ENCODE results near the gene ZFYVE9. TPM values are rescaled to one million over a fixed set of nuclear protein-coding genes. Genes with fewer than 3 reads are reported as not detected.

The ZFYVE9 gene
- total RNA-seq, 1 donor from 2014 or later, result 18.7 TPM

DNA sequence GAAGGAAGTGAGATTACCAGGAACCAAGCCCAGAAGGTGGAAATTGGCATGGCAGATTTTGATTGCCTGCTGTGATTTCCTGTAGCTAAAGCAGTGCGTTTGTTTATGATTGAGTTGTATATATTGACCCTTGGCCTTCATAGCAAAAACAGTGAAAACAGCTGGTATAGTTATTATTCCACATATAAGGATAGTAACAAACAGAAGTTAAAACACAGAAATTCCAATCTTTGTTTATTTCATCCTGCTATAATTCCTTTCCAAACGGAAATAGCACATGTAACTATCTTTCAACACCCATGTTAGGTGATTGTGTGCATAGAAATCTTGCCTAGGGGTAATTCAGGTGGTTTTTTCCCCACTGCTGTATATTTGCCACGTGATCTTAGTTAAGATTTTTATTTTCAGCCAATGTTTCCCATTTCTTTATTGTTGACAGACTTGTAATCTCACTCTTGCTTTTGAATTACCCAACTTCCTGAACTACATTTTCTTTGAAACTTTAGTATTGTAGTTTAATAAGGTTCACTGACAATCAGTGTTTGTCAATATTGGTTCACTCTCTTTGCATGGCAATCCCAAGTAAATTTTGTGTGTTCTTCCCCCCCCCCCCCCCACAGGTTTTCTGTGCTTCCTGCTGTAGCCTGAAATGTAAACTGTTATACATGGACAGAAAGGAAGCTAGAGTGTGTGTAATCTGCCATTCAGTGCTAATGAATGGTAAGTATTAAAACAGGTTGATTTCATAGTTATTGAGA is 121.4 kb downstream of the ZFYVE9 start:
- H3K4me3 ChIP-seq, result no peak overlapping the region
- peaks cover 10% of the 10 kb centered on the region for H3K4me1 ChIP-seq
- DNase-seq (no peak), ATAC-seq (no peak)
- intact Hi-C loops (cut with DNase I), result no loop called here
- H3K27ac ChIP-seq, result no peak overlapping the region
- H3K27me3 ChIP-seq (ENCODE audit: low read depth), result no peaks in the 10 kb centered on the region
- no peaks in the 10 kb centered on the region for H3K36me3 ChIP-seq
- H3K9me3 ChIP-seq, result no peaks in the 10 kb centered on the region
- TF ChIP-seq, protein P1, sequence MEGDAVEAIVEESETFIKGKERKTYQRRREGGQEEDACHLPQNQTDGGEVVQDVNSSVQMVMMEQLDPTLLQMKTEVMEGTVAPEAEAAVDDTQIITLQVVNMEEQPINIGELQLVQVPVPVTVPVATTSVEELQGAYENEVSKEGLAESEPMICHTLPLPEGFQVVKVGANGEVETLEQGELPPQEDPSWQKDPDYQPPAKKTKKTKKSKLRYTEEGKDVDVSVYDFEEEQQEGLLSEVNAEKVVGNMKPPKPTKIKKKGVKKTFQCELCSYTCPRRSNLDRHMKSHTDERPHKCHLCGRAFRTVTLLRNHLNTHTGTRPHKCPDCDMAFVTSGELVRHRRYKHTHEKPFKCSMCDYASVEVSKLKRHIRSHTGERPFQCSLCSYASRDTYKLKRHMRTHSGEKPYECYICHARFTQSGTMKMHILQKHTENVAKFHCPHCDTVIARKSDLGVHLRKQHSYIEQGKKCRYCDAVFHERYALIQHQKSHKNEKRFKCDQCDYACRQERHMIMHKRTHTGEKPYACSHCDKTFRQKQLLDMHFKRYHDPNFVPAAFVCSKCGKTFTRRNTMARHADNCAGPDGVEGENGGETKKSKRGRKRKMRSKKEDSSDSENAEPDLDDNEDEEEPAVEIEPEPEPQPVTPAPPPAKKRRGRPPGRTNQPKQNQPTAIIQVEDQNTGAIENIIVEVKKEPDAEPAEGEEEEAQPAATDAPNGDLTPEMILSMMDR (IDR thresholded peaks at IDR 0.05), result no peak

DNA sequence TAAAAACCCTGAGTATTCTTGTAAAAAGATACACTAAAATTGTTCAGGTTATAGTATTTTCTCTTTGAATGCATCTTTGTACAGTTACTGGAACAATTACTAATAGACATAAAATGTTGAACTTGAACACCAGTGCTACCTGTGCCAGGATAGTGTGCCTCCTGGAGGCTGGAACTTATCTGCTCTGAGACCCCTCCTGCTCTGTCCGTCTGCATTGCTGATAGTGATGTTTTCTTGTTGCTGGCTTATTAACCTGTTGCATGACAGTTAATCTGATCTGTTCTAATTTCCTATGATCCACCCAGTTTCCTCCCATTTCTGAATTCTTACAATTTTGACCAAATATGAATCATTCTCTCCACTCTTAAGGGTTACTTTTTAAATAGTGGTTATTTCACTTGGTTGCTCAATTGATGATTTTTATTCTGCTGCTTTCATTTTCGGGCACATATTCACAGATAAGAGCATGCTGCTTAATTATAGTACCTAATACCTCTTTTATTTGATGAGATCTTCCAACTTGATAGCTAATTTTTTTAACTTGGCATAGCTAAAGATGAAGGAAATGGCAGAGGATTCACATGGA is 122.7 kb downstream of the ZFYVE9 start:
- Histone ChIP-seq H3K27ac (no peak overlapping the region), H3K4me1 (peaks cover 10% of the 10 kb centered on the region), H3K4me3 (no peak overlapping the region), H3K36me3 (peaks cover 5% of the 10 kb centered on the region), H3K27me3 (ENCODE audit: low read depth) (no peaks in the 10 kb centered on the region), H3K9me3 (no peaks in the 10 kb centered on the region)
- intact Hi-C loops (cut with DNase I), result no loop called here
- ATAC-seq, result no peak
- no peak for DNase-seq
- TF ChIP-seq, protein P1 (IDR thresholded peaks at IDR 0.05), result peak; percentile 17

DNA sequence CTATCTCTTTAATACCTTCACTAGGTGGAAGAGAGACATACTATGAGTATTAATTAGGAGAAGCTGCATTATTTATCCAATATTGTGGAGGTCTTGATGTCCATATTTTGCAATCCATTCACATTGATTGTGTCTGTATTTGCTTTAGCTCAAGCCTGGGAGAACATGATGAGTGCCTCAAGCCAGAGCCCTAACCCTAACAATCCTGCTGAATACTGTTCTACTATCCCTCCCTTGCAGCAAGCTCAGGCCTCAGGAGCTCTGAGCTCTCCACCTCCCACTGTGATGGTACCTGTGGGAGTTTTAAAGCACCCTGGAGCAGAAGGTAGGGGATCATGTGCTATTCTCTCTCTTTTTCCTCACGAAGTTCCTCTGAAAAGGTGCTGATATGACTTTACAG is 124.6 kb downstream of the ZFYVE9 start:
- intact Hi-C loops (cut with DNase I), result no loop called here
- H3K27me3 ChIP-seq (ENCODE audit: low read depth), result no peaks in the 10 kb centered on the region

DNA sequence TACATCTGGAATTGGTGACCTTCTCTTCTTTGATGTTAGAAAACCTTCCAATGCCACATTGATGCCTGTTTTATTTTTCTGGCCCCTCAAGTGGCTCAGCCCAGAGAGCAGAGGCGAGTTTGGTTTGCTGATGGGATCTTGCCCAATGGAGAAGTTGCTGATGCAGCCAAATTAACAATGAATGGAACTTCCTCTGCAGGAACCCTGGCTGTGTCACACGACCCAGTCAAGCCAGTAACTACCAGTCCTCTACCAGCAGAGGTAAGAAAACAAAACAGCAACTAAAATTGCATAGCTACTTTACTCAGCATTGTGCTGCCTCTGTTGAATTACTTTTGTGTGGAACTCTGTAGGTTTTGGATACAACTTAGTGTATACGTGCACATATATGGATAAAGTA is 126.5 kb downstream of the ZFYVE9 start:
- intact Hi-C loops (cut with DNase I), result no loop called here
- Histone ChIP-seq H3K4me3 (no peak overlapping the region), H3K36me3 (peaks cover 5% of the 10 kb centered on the region), H3K27ac (no peak overlapping the region), H3K9me3 (no peaks in the 10 kb centered on the region), H3K4me1 (peaks cover 4% of the 10 kb centered on the region), H3K27me3 (ENCODE audit: low read depth) (no peaks in the 10 kb centered on the region)
- DNase-seq (no peak), ATAC-seq (peak; percentile 47 to 64)
- TF ChIP-seq, protein P1 (IDR thresholded peaks at IDR 0.05), result no peak

More for the DNA sequence above, 124.6 kb downstream of the ZFYVE9 start:
- no peak for DNase-seq
- ATAC-seq, result no peak
- TF ChIP-seq, protein P1 (IDR thresholded peaks at IDR 0.05), result no peak
- no peaks in the 10 kb centered on the region for H3K9me3 ChIP-seq
- peaks cover 5% of the 10 kb centered on the region for H3K36me3 ChIP-seq
- H3K27ac ChIP-seq, result no peak overlapping the region
- H3K4me3 ChIP-seq, result no peak overlapping the region
- H3K4me1 ChIP-seq, result peaks cover 10% of the 10 kb centered on the region

DNA sequence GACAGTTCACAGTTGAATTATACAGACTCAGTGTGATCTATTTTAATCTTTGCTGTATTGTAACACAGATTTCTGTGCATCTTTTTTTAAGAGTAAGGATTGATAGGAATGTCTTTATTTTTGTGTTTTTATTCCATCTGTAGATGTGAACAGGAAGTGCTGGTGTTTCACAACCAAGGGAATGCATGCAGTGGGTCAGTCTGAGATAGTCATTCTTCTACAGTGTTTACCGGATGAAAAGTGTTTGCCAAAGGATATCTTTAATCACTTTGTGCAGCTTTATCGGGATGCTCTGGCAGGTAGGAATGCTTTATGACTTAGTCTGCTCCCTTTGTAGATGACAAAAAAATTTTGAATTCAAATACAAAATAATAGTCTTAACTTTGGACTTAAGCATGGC is 139.6 kb downstream of the ZFYVE9 start:
- no peak overlapping the region for H3K27ac ChIP-seq
- H3K27me3 ChIP-seq (ENCODE audit: low read depth), result no peaks in the 10 kb centered on the region
- TF ChIP-seq, protein P1 (IDR thresholded peaks at IDR 0.05), result no peak
- intact Hi-C loops (cut with DNase I), result no loop called here
- no peaks in the 10 kb centered on the region for H3K4me1 ChIP-seq
- DNase-seq (no peak), ATAC-seq (no peak)
- H3K4me3 ChIP-seq, result no peak overlapping the region
- H3K9me3 ChIP-seq, result no peaks in the 10 kb centered on the region
- peaks cover 14% of the 10 kb centered on the region for H3K36me3 ChIP-seq

All from lower lobe of right lung (tissue), 2 donors.